Progenitor cell of endocrine pancreas (in vitro differentiated cells): ENCODE measurements around the gene LRRC52. TPM values are rescaled to one million over a fixed set of nuclear protein-coding genes. Genes with fewer than 3 reads are reported as not detected.

ENCODE experiments used
- DNase-seq: peaks from one replicate; pipeline ENCODE4 v3.0.0; 2021; ENCODE audit warnings: low spot score; ENCODE audit not compliant: unreplicated experiment
- H3K27ac Mint-ChIP-seq: 2 replicates; pipeline ENCODE4 v1.8.0; 2021; ENCODE audit warnings: mild to moderate bottlenecking, moderate library complexity, mixed read lengths
- H3K27me3 Mint-ChIP-seq: 2 replicates; pipeline ENCODE4 v1.8.0; 2021; ENCODE audit warnings: mixed read lengths
- H3K36me3 Mint-ChIP-seq: 2 replicates; pipeline ENCODE4 v1.8.0; 2022; ENCODE audit warnings: mixed read lengths; ENCODE audit not compliant: insufficient read depth
- H3K4me1 Mint-ChIP-seq: 2 replicates; pipeline ENCODE4 v1.8.0; 2021; ENCODE audit warnings: low read depth, mixed read lengths
- H3K4me3 Mint-ChIP-seq: 2 replicates; pipeline ENCODE4 v1.8.0; 2021; ENCODE audit warnings: low read depth, mild to moderate bottlenecking, moderate library complexity, mixed read lengths
- H3K9me3 Mint-ChIP-seq: 2 replicates; pipeline ENCODE4 v1.8.0; 2021; ENCODE audit warnings: low read depth, mixed read lengths
- total RNA-seq: library from RNA; stranded (reverse); gene quantifications from 2 replicates; pipeline ENCODE4 v1.2.1, GENCODE V29; 2021
- TF ChIP-seq, protein P1 (sequence below): fragments of 200-600 bp; sonication (generic); IDR thresholded peaks from one replicate; pipeline ENCODE4 v1.5.0; 2021; ENCODE audit warnings: antibody characterized with exemption, mild to moderate bottlenecking; ENCODE audit not compliant: unreplicated experiment

LRRC52 gene
- total RNA-seq, 1 donor from 2014 or later, result not detected

DNA sequence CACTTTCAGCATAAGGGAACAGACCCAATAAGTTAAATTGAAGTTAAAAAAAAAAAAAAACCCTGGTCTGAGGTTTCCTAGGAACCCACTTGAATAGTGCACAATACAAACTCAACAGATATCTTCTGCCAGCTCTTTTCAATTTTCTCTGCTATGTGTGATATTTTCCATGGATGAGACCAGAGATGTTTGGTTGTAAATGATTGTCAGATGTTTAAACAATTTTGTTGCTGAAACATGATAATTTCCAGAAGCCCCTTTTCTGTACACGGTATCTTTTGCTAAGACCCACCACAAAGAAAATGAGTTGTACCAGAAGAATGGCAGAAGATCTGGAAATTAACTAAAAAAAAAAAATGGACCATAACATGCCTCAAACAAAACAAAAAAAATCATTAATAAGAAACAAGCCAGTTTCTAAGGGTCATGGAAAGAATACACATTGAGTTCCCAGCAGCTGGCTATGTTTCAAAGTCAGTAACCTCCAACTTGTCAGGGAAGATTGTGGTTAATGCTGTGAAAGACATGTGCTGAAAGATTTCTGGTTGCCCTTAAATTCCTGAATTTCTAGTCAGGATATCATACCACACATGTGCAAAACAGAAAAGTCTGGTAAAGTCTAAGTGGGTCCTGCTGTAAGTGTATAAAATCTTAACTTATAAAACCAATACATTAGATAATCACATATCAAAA is 51.6 kb downstream of the LRRC52 start:
- no peak overlapping the region for H3K4me3 Mint-ChIP-seq
- no peaks in the 10 kb centered on the region for H3K36me3 Mint-ChIP-seq
- TF ChIP-seq, protein P1, sequence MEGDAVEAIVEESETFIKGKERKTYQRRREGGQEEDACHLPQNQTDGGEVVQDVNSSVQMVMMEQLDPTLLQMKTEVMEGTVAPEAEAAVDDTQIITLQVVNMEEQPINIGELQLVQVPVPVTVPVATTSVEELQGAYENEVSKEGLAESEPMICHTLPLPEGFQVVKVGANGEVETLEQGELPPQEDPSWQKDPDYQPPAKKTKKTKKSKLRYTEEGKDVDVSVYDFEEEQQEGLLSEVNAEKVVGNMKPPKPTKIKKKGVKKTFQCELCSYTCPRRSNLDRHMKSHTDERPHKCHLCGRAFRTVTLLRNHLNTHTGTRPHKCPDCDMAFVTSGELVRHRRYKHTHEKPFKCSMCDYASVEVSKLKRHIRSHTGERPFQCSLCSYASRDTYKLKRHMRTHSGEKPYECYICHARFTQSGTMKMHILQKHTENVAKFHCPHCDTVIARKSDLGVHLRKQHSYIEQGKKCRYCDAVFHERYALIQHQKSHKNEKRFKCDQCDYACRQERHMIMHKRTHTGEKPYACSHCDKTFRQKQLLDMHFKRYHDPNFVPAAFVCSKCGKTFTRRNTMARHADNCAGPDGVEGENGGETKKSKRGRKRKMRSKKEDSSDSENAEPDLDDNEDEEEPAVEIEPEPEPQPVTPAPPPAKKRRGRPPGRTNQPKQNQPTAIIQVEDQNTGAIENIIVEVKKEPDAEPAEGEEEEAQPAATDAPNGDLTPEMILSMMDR, result no peak
- no peak overlapping the region for H3K27ac Mint-ChIP-seq
- no peaks in the 10 kb centered on the region for H3K9me3 Mint-ChIP-seq
- no peak for DNase-seq
- H3K27me3 Mint-ChIP-seq, result peaks cover 34% of the 10 kb centered on the region
- peaks cover 11% of the 10 kb centered on the region for H3K4me1 Mint-ChIP-seq

DNA sequence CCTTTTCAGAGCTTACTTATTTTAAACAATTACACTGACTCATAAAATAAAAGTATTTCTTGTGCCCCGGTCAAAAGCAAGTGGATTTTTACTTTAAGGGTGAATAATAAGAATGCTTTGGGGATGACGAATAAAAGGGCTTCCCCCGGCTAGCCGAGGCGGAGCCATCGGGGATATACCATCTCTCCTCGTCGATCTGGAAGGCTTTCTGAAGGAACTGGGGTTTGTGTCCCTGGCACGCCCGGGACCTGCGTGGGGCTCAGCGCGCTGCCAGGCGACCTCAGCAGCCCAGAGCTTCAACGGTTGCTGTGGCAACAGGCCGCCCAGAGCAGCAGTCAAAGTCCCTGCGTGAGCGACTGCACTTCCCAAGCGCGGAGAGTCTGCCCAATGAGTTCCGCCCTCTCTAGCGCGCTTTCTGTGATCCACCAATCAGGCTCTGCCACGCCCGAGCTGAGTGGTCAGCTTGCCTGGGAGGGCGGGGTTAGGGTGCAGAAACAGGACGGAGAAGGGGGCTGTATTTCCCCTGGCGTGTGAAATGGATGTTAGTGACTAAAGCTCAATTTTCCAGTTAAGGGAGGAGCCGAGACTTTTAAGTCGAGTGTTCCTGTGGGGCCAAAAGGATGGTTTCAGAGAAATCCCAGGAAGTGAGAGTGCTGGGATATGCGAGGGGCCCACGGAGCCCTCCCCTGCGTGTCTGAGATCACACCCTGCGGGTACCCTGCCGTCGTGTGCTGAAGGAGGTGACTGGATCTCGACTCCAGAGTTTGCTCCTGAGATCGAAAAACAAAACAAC is 54.3 kb downstream of the LRRC52 start:
- Mint-ChIP-seq H3K27me3 (peaks cover 33% of the 10 kb centered on the region), H3K27ac (peak overlapping the region; percentile 63), H3K36me3 (no peaks in the 10 kb centered on the region), H3K4me1 (peaks cover 11% of the 10 kb centered on the region), H3K4me3 (peak overlapping the region; percentile 84), H3K9me3 (no peaks in the 10 kb centered on the region)
- TF ChIP-seq, protein P1, result no peak
- peak; percentile 90 for DNase-seq

DNA sequence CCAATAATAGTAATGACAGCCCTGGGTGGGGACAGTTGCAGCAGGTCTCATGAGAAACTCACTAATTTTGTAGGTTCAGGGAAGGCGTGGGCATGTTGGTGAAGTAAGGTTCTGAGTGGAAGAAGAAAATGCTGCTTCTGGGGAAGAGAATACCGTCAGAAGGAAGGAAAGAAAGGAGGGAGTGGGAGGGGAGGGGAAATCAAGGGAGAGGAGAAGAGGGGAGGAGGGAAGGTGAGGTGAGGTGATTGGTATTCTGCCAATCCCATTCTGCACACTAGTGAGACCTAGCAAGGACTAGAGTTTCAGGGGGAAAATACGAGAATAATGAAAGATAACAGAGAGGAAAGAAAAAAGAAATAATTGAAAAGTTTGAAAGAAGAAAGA is 54.9 kb downstream of the LRRC52 start:
- no peaks in the 10 kb centered on the region for H3K9me3 Mint-ChIP-seq
- DNase-seq, result no peak
- no peaks in the 10 kb centered on the region for H3K36me3 Mint-ChIP-seq
- H3K27me3 Mint-ChIP-seq, result peaks cover 27% of the 10 kb centered on the region
- TF ChIP-seq, protein P1, result no peak
- peaks cover 11% of the 10 kb centered on the region for H3K4me1 Mint-ChIP-seq
- peak overlapping the region; percentile 84 for H3K4me3 Mint-ChIP-seq
- H3K27ac Mint-ChIP-seq, result peak overlapping the region; percentile 63

DNA sequence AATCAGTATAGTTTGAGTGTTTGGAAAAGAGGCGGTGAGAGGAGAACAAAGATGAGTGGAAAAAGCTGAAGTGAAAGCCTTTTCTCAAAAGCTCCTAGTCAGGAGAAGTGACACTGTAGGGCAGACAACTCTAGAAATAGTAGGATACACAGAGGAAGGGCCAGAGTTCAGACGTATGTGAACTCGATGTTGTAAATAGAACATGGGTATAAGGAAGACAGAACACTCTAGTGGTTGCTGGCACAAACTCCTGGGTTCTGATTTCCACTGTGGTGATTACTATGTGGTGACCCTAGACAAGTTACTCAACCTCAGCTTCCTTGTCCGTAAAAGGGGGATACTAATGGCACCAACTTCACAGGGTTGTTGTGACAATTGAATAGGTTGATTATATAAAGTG is 57.0 kb downstream of the LRRC52 start:
- Mint-ChIP-seq H3K4me3 (no peak overlapping the region), H3K27me3 (peaks cover 14% of the 10 kb centered on the region)
- TF ChIP-seq, protein P1, result no peak

DNA sequence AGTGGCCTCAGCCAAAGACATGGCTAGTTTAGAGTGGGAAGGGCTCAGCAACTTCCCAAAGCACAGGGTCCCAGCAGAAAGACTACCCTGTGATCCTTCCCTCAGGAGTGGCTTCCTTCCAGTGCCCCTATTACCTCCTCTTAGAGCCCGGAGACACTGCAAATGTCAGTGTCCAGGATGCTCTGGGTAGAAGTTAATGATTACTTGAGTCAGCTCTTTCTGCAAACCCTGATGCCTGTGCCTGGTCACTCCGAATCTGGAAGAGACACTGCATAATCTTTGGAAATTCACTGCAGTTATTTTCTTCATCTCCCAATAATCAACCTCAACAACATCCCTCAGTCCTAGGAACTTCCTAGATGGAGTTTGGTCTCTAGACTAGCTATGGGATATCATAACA is 60.0 kb downstream of the LRRC52 start:
- no peak for DNase-seq
- H3K4me3 Mint-ChIP-seq, result no peak overlapping the region
- H3K4me1 Mint-ChIP-seq, result peaks cover 1% of the 10 kb centered on the region
- TF ChIP-seq, protein P1, result no peak
- H3K9me3 Mint-ChIP-seq, result no peaks in the 10 kb centered on the region
- H3K36me3 Mint-ChIP-seq, result no peaks in the 10 kb centered on the region
- H3K27me3 Mint-ChIP-seq, result peaks cover 17% of the 10 kb centered on the region
- no peak overlapping the region for H3K27ac Mint-ChIP-seq

More for the DNA sequence above, 57.0 kb downstream of the LRRC52 start:
- no peak for DNase-seq
- Mint-ChIP-seq H3K36me3 (no peaks in the 10 kb centered on the region), H3K4me1 (peaks cover 11% of the 10 kb centered on the region), H3K9me3 (no peaks in the 10 kb centered on the region), H3K27ac (no peak overlapping the region)
